Activated naive CD4-positive, alpha-beta T cell treated with anti-CD3 and anti-CD28 coated beads, Interleukin-2, amount 50 U/mL, for 24 hours (primary cell): ENCODE data around the gene DCUN1D2.
"Not testable (repeated sequence)": the region's sequence is repeated elsewhere in the genome, so short reads cannot be mapped to it uniquely, and the experiment has no call there.

Source experiments
- H3K27ac Mint-ChIP-seq: one replicate; pipeline ENCODE4 v1.8.0; 2021; ENCODE audit warnings: mild to moderate bottlenecking, mixed read lengths
- H3K27me3 Mint-ChIP-seq: one replicate; pipeline ENCODE4 v1.8.0; 2021; ENCODE audit warnings: mixed read lengths
- H3K36me3 Mint-ChIP-seq: one replicate; pipeline ENCODE4 v1.8.0; 2021; ENCODE audit warnings: mixed read lengths
- H3K4me1 Mint-ChIP-seq: one replicate; pipeline ENCODE4 v1.8.0; 2021; ENCODE audit warnings: mixed read lengths
- H3K4me3 Mint-ChIP-seq: one replicate; pipeline ENCODE4 v1.8.0; 2021; ENCODE audit warnings: mild to moderate bottlenecking, mixed read lengths
- H3K9me3 Mint-ChIP-seq: one replicate; pipeline ENCODE4 v1.8.0; 2021; ENCODE audit warnings: mixed read lengths

Gene DCUN1D2

GRCh38 chr13:113486698-113487097 lies 3.8 kb downstream of the DCUN1D2 start:
- H3K27ac Mint-ChIP-seq = no peak overlapping the region
- no peak overlapping the region for H3K4me3 Mint-ChIP-seq
- no peaks in the 10 kb centered on the region for H3K36me3 Mint-ChIP-seq
- no peaks in the 10 kb centered on the region for H3K9me3 Mint-ChIP-seq
- no peaks in the 10 kb centered on the region for H3K27me3 Mint-ChIP-seq
- H3K4me1 Mint-ChIP-seq = peaks cover 50% of the 10 kb centered on the region

- Mint-ChIP-seq H3K36me3 (no peaks in the 10 kb centered on the region), H3K27ac (no peak overlapping the region), H3K4me1 (peaks cover 49% of the 10 kb centered on the region), H3K27me3 (no peaks in the 10 kb centered on the region), H3K4me3 (no peak overlapping the region), H3K9me3 (no peaks in the 10 kb centered on the region)
Measured at GRCh38 chr13:113485545-113485944, 5.0 kb downstream of the DCUN1D2 start.

DNA sequence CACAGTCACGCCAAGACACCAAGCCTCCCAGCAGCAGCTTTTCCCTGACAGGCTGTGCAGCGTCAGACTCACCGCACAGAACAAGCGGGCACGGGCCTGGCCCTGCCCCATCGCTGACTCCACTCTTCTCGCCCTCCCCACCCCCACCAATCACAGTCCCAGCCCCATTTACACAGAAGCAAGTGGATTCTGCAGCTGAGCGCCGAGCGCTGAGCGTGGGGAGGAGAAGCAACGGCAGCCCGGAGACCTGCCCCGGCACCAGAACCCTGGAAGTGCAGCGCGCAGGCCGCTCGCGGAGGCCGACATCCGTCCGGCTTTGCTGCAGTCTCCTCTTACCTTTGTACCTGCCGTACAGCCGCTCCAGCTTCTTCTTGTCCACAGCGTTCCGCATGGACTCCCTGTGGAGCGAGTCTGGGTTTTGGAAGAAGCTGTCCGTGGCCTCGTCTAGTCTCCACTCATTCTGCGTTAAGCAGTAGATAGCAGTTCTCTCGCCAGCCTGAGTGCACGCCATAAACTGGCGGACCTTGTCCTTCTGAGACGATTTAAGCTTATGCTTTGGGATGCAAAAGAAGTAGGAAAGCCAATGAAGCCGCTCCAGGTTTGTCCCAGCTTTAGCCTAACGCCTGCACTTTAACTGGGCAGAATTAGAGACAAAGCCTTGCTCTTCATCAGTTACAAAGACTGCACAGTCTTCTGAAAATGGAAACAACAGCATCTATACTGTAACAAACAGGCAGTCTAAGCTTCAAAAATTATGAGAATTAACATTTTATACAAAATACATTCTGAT lies 6.8 kb downstream of the DCUN1D2 start:
- peaks cover 36% of the 10 kb centered on the region for H3K4me1 Mint-ChIP-seq
- H3K36me3 Mint-ChIP-seq = peaks cover 5% of the 10 kb centered on the region
- H3K9me3 Mint-ChIP-seq = no peaks in the 10 kb centered on the region
- no peak overlapping the region for H3K4me3 Mint-ChIP-seq
- H3K27me3 Mint-ChIP-seq = no peaks in the 10 kb centered on the region
- H3K27ac Mint-ChIP-seq = no peak overlapping the region

DNA sequence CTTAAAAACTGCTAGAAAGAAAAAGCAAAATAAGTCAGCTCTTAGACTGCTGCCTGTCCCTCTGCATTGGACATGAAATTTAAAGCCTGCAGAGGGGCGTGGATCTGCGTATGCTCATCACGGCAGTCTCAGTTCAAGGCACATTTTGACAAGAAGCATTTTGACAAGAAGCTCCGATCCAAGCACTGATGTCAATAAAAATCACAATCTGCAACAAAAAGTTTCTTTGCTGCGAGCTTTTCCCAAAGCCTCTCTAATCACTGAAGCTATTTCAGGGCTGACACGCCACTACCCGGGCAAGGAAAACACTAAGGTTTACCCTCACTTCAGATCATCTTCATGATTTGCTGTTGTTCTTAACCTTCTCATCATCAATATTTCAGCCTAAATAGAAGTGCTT lies 7.4 kb downstream of the DCUN1D2 start:
- no peaks in the 10 kb centered on the region for H3K27me3 Mint-ChIP-seq
- peaks cover 30% of the 10 kb centered on the region for H3K4me1 Mint-ChIP-seq
- H3K27ac Mint-ChIP-seq = no peak overlapping the region
- no peak overlapping the region for H3K4me3 Mint-ChIP-seq
- H3K36me3 Mint-ChIP-seq = peaks cover 10% of the 10 kb centered on the region
- no peaks in the 10 kb centered on the region for H3K9me3 Mint-ChIP-seq

GRCh38 chr13:113479179-113479578 lies 11.3 kb downstream of the DCUN1D2 start:
- no peaks in the 10 kb centered on the region for H3K27me3 Mint-ChIP-seq
- H3K36me3 Mint-ChIP-seq = peaks cover 18% of the 10 kb centered on the region
- H3K4me3 Mint-ChIP-seq = no peak overlapping the region
- peaks cover 6% of the 10 kb centered on the region for H3K4me1 Mint-ChIP-seq
- H3K27ac Mint-ChIP-seq = no peak overlapping the region
- no peaks in the 10 kb centered on the region for H3K9me3 Mint-ChIP-seq

DNA sequence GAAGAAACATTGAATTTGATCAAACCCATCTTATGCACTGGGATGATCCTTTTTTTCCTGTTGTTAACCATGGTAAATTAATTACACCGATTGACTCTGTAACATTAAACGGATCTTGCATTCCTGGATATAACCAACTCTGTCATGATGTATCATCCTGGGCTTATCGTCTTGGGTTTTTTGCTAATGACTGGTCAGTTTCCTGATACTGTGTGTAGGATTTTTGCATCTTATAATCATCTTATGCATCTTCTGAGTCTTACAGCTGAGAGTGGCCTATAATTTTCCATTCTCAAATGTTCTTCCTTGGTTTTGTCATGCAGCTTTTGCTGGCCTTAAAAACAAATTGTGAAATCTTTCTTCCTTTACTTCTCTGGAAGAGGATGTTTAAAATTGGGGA lies 12.8 kb downstream of the DCUN1D2 start:
- H3K9me3 Mint-ChIP-seq = no peaks in the 10 kb centered on the region

DNA sequence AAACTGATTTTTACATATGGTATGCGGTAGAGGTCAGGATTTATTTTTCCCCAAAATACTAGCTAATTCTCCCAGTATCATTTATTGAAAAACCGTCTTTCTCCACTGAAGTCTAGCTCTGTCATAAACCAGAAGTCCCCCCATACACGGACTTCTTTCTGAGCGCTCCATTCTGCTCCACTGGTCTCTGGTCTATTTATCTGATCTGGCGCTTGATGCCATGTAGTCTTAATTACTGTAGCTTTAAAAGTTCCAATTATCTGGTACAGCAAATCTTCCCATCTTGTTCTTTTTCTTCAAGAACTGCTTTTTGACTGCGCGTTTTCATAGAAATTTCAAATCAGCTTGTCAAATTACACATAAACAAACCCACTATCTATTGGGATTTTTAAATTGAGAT lies 13.7 kb downstream of the DCUN1D2 start:
- Mint-ChIP-seq H3K9me3 (no peaks in the 10 kb centered on the region), H3K27ac (no peak overlapping the region), H3K4me1 (peaks cover under 1% of the 10 kb centered on the region), H3K4me3 (no peak overlapping the region), H3K36me3 (peaks cover 20% of the 10 kb centered on the region), H3K27me3 (no peaks in the 10 kb centered on the region)

More for the DNA sequence above, 12.8 kb downstream of the DCUN1D2 start:
- Mint-ChIP-seq H3K27me3 (no peaks in the 10 kb centered on the region), H3K36me3 (peaks cover 19% of the 10 kb centered on the region), H3K4me1 (peaks cover 3% of the 10 kb centered on the region), H3K27ac (no peak overlapping the region), H3K4me3 (no peak overlapping the region)

GRCh38 chr13:113475911-113476310 lies 14.6 kb downstream of the DCUN1D2 start:
- Mint-ChIP-seq H3K36me3 (peaks cover 26% of the 10 kb centered on the region), H3K27me3 (no peaks in the 10 kb centered on the region), H3K4me3 (no peak overlapping the region), H3K4me1 (peaks cover 7% of the 10 kb centered on the region), H3K9me3 (no peaks in the 10 kb centered on the region), H3K27ac (no peak overlapping the region)

- Mint-ChIP-seq H3K4me3 (no peak overlapping the region), H3K27me3 (no peaks in the 10 kb centered on the region), H3K36me3 (peaks cover 26% of the 10 kb centered on the region), H3K9me3 (no peaks in the 10 kb centered on the region), H3K27ac (no peak overlapping the region), H3K4me1 (peaks cover 7% of the 10 kb centered on the region)
Measured at GRCh38 chr13:113475280-113475679, 15.2 kb downstream of the DCUN1D2 start.

GRCh38 chr13:113474179-113474578 lies 16.3 kb downstream of the DCUN1D2 start:
- Mint-ChIP-seq H3K9me3 (no peaks in the 10 kb centered on the region), H3K27ac (no peak overlapping the region), H3K27me3 (no peaks in the 10 kb centered on the region), H3K36me3 (peaks cover 24% of the 10 kb centered on the region), H3K4me1 (peaks cover 7% of the 10 kb centered on the region), H3K4me3 (no peak overlapping the region)

- Mint-ChIP-seq H3K36me3 (peaks cover 16% of the 10 kb centered on the region), H3K27ac (no peak overlapping the region)
Measured at GRCh38 chr13:113472355-113473025, 18.0 kb downstream of the DCUN1D2 start.

GRCh38 chr13:113471844-113472243 lies 18.7 kb downstream of the DCUN1D2 start:
- Mint-ChIP-seq H3K9me3 (no peaks in the 10 kb centered on the region), H3K4me3 (no peak overlapping the region), H3K27me3 (no peaks in the 10 kb centered on the region), H3K27ac (no peak overlapping the region), H3K36me3 (peaks cover 14% of the 10 kb centered on the region), H3K4me1 (peaks cover 7% of the 10 kb centered on the region)

More at GRCh38 chr13:113472355-113473025, 18.0 kb downstream of the DCUN1D2 start:
- H3K27me3 Mint-ChIP-seq = no peaks in the 10 kb centered on the region
- peaks cover 7% of the 10 kb centered on the region for H3K4me1 Mint-ChIP-seq
- no peak overlapping the region for H3K4me3 Mint-ChIP-seq
- H3K9me3 Mint-ChIP-seq = no peaks in the 10 kb centered on the region

DNA sequence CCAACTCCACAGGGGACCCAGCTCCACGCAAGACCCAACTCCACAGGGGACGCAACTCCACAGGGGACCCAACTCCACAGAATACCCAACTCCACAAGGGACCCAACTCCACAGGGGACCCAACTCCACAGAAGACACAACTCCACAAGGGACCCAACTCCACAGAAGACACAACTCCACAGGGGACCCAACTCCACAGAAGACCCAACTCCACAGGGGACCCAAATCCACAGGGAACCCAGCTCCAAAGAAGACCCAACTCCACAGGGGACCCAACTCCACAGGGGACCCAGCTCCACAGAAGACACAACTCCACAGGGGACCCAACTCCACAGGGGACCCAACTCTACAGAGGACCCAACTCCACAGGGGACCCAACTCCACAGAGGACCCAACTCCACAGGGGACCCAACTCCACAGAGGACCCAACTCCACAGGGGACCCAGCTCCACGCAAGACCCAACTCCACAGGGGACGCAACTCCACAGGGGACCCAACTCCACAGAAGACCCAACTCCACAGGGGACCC lies 19.8 kb downstream of the DCUN1D2 start:
- H3K4me1 Mint-ChIP-seq, H3K27me3 Mint-ChIP-seq, H3K9me3 Mint-ChIP-seq, H3K27ac Mint-ChIP-seq, H3K4me3 Mint-ChIP-seq: not testable (repeated sequence)
- H3K36me3 Mint-ChIP-seq = peaks cover 10% of the 10 kb centered on the region

- H3K4me1 Mint-ChIP-seq = peaks cover 7% of the 10 kb centered on the region
- H3K4me3 Mint-ChIP-seq = no peak overlapping the region
- no peaks in the 10 kb centered on the region for H3K27me3 Mint-ChIP-seq
- H3K36me3 Mint-ChIP-seq = peaks cover 10% of the 10 kb centered on the region
- H3K27ac Mint-ChIP-seq = no peak overlapping the region
- H3K9me3 Mint-ChIP-seq = no peaks in the 10 kb centered on the region
Measured at GRCh38 chr13:113470073-113470472, 20.4 kb downstream of the DCUN1D2 start.

- H3K36me3 Mint-ChIP-seq = peaks cover 10% of the 10 kb centered on the region
- no peak overlapping the region for H3K27ac Mint-ChIP-seq
- H3K9me3 Mint-ChIP-seq = no peaks in the 10 kb centered on the region
- H3K4me1 Mint-ChIP-seq = peaks cover 7% of the 10 kb centered on the region
- no peaks in the 10 kb centered on the region for H3K27me3 Mint-ChIP-seq
- H3K4me3 Mint-ChIP-seq = no peak overlapping the region
Measured at GRCh38 chr13:113469582-113469981, 20.9 kb downstream of the DCUN1D2 start.
